Hematopoietic multipotent progenitor cell (in vitro differentiated cells): ENCODE data around the gene ACSS1. TPM values are rescaled to one million over a fixed set of nuclear protein-coding genes. Genes with fewer than 3 reads are reported as not detected.
"Not testable (repeated sequence)": the region's sequence is repeated elsewhere in the genome, so short reads cannot be mapped to it uniquely, and the experiment has no call there.

Experiments
- DNase-seq, 3 donors: peaks; one replicate each; pipeline ENCODE4 v3.0.0-alpha.2; 2011 to 2015; ENCODE audit warnings: low read depth in 2 of 3, low spot score in 2 of 3
- total RNA-seq: library from RNA; depleted of rRNA; stranded (reverse); fragments of >200 nt; gene quantifications from one replicate; pipeline ENCODE4 v1.2.3, GENCODE V29; 2012

Gene ACSS1
- total RNA-seq, 1 donor, result 114 TPM

- DNase-seq, result no peak
Measured at GRCh38 chr20:25015986-25016385, 42.0 kb downstream of the ACSS1 start.

DNA sequence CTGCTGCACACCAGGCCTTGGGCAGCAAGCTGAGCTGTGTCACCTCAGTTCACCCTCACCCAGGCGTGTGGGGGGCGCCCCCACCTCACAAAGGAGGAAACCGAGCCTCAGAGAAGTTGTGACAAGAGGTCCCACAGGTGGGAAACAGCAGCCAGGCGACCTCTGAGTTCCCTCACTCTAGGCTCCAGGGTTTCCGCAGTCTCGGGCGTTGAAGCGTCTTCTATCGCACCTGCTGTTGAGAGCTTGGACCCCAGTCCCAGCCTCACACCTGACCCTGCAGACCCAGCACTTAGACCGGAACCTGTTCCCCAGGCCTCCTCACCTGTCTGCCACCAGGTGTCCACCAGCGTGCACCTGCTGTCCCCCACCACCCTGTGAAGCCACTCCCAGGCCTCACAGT lies 43.1 kb downstream of the ACSS1 start:
- no peak for DNase-seq

- DNase-seq, result no peak
Measured at GRCh38 chr20:25013478-25014380, 44.2 kb downstream of the ACSS1 start.

DNA sequence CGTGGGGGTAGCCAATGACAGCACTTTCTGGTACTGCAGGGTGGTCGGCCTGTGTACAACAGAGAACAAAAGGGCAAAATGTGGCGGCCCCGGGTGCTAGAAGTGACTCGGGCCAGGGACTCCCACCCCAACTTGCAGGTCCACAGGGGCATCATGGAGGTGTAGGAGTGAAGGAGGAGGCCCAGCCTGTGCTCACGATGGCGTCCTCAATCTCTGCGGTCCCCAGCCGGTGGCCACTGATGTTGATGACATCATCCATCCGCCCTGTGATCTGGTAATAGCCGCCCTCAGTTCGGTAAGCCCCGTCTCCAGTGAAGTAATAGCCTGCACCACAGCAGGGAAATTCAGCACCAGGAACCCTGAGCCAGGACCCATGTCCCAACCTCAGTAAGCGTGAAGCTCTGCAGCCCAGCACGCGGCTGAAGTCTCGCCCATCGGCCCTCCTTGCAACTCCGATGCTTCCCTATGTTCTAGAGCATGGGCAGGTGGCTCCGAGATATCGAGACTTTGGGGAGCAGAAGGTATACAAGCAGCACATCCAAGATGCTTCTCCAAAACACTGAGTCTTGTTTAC lies 45.2 kb downstream of the ACSS1 start:
- no peak for DNase-seq

- no peak for DNase-seq
Measured at GRCh38 chr20:25011831-25012241, 46.1 kb downstream of the ACSS1 start.

DNA sequence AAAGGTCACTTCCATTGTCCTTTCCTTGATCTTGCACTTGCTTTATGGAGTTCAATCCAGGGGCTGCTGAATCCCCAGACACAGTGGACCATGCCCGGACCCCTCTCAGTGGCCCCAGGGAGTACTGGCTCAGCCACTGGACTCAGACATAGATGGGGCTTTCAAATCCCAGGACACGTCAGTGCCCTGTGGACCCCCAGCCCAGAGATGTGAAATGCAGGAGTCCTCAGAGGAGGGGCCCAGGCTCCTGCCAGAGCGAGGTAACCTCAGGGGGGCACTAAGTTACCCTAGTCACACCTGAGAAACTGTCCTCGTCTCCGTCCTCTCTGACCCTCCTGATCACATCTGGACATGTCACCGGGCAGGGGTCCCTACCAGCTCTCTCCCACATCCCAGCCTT lies 46.7 kb downstream of the ACSS1 start:
- DNase-seq, result no peak

- no peak for DNase-seq
Measured at GRCh38 chr20:25009218-25010145, 48.5 kb downstream of the ACSS1 start.

GRCh38 chr20:25008388-25009217 lies 49.3 kb downstream of the ACSS1 start:
- DNase-seq, result no peak

DNA sequence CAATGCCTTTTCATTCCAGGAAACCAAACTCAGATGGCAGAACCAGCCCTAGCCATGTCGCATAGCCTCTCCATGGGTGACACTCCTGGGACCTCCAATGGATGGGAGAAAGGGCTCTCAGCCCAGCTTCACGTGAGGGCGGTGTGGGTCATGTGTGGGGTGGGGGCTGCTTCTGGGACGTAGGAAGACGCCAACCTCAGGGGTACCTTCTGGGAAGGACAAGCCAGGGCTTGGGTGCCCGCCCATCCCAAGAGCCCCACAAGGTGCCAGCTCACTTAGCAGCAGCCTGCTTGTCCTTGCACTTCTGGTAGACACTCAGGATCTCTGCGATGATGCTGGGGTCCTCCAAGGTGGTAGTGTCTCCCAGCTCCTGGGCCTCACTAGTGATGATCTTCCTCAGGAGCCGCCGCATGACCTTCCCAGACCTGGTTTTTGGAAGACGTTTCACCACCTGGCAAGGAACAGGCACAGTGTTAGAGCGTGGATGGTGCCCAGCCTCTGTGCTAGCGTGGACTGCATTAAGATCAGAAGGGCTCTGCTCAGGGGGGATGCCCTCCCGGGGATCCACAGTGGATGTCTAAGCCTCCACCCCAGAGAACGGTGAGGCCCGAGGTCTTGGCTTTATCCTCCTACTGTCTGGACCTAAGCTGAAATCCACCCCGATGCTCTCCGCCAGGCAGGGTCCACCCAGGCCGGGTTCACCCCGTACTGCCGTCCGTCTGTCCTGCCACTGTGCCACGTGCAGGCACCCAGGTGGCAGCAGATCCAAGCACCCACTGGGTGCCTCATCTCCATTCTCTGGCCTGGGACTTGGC lies 50.2 kb downstream of the ACSS1 start:
- no peak for DNase-seq

GRCh38 chr20:25006431-25007167 lies 51.3 kb downstream of the ACSS1 start:
- DNase-seq, result no peak

DNA sequence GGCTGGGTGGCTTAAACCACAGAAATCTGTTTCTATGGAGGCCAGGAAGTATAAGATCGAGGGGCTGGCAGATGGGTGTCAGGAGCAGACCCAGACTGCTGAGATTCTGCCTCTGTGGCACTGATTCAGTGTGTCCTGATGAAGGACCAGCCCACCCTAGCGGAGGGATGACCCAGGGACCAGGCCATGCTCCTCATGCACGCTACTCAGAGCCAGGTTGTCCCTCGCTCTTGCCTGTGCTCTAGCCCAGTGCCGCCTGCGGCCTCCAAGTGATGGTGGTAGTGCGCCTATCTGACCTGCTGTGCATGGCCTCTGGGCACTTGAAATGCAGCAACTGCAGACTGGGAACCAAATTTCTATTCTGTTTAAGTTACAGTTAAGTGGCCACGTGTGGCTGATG lies 52.3 kb downstream of the ACSS1 start:
- no peak for DNase-seq

DNA sequence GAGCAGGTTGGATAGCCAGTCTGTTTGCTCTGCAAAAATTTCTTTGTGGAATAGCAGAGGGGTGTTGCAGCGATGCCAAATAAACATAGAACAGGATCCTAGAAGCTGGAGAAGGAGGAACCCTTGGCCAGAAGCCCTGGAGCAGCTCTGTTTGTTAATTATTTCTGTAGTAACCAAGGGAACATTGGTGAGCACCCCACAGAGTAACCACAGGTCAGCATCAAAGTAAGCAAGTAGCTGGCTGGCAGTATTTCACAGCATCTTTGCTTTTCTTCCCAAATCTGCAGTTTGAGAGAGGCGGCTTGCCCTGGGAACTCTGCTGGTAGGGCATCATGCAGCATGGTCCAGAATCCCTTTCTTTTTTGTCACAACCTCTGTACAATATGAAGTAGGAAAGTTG lies 52.7 kb downstream of the ACSS1 start:
- no peak for DNase-seq

DNA sequence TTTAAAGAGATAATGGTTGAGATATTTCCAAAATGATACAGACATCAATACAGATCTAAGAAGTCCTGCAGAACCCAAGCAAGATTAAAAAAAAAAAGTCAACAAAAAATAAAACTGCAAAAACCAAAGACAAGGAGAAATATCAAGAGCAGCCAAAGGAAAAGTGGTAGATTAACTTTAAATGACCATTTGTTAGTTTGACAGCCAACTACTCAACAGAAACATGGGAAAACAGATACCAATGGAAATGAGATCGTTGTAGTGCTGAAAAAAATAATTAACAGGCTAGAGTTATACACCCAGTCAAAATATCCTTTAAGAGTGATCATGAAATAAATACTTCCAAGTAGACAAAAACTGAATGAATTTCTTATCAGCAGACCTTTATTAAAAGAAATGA lies 54.9 kb downstream of the ACSS1 start:
- DNase-seq, result no peak

DNA sequence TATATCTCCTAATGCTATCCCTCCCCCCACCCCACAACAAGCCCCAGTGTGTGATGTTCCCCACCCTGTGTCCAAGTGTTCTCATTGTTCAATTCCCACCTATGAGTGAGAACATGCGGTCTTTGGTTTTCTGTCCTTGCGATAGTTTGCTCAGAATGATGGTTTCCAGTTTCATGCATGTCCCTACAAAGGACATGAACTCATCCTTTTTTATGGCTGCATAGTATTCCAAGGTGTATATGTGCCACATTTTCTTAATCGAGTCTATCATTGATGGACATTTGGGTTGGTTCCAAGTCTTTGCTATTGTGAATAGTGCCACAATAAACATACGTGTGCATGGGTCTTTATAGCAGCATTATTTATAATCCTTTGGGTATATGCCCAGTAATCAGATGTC lies 56.6 kb downstream of the ACSS1 start:
- DNase-seq, result not testable (repeated sequence)

DNA sequence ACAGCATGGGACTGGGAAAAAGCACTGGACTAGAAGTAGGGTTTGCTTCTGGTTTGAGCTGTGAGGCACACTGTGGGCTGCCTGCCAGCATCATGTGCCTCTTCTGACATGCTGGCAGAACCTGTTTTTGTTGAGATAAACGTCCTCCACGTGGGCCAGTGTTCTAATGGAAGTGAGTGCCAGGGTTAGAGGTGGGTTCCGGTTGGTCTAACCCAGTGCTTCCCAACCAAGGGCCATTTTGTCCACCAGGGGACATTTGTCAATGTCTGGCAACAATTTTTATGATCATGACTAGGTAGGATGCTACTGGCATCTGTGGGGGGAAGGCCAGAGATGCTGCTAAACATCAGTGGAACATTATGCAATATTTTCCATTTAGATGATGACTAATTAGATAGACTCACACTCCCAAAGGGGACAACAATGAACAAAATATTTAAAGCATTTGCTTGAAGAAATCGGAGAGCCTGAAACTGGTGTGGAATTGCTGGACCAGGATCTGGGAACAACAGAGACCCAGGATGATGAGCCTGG lies 57.6 kb downstream of the ACSS1 start:
- peak in 2 of 3 donors; percentile 22 to 59 for DNase-seq

GRCh38 chr20:24999568-24999967 lies 58.4 kb downstream of the ACSS1 start:
- DNase-seq, result no peak

- DNase-seq, result no peak
Measured at GRCh38 chr20:24998631-24999445, 59.1 kb downstream of the ACSS1 start.

GRCh38 chr20:24998121-24998520 lies 59.8 kb downstream of the ACSS1 start:
- DNase-seq, result no peak
